C4-2B (cell line): Measurements from ENCODE around the gene DPCD.
"Not testable (repeated sequence)": the region's sequence is repeated elsewhere in the genome, so short reads cannot be mapped to it uniquely, and the experiment has no call there.

ENCODE experiments used
- H3K27ac ChIP-seq: fragments of 450-650 bp; 2 replicates; pipeline ENCODE4 v1.5.1; 2017
- ZFX ChIP-seq: fragments of 450-650 bp; IDR thresholded peaks from 2 replicates; pipeline ENCODE4 v1.6.1; 2017
- TF ChIP-seq, protein P1 (sequence below): fragments of 450-650 bp; conservative IDR thresholded peaks from 2 replicates; pipeline ENCODE4 v1.5.1; 2017; ENCODE audit warnings: mild to moderate bottlenecking

The DPCD gene

DNA sequence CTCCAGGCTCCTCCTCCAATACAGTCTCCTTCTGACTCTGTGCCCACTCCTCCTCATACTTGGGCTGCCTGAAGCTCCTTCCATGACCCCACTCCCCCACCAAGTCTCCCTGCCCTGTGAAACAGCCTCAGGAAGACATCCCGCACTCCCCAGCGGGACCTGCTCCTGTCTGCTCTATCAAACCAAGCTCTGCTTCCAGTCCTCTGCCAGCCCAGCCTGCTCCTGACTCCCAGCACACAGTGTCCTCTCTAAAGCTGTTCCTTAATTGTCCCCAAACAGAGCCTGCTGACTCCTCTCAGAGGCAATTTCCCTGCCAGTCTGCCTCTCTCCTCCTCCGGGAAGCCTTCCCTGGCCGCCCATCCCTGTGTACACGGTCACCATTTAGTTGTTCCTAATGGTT lies 9.9 kb upstream of the DPCD start:
- no peak overlapping the region for H3K27ac ChIP-seq
- no peak for TF ChIP-seq ZFX
- TF ChIP-seq, protein P1, sequence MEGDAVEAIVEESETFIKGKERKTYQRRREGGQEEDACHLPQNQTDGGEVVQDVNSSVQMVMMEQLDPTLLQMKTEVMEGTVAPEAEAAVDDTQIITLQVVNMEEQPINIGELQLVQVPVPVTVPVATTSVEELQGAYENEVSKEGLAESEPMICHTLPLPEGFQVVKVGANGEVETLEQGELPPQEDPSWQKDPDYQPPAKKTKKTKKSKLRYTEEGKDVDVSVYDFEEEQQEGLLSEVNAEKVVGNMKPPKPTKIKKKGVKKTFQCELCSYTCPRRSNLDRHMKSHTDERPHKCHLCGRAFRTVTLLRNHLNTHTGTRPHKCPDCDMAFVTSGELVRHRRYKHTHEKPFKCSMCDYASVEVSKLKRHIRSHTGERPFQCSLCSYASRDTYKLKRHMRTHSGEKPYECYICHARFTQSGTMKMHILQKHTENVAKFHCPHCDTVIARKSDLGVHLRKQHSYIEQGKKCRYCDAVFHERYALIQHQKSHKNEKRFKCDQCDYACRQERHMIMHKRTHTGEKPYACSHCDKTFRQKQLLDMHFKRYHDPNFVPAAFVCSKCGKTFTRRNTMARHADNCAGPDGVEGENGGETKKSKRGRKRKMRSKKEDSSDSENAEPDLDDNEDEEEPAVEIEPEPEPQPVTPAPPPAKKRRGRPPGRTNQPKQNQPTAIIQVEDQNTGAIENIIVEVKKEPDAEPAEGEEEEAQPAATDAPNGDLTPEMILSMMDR, result no peak

- TF ChIP-seq ZFX, result no peak
- TF ChIP-seq, protein P1, result no peak
- no peak overlapping the region for H3K27ac ChIP-seq
Measured at GRCh38 chr10:101578803-101579515, 9.2 kb upstream of the DPCD start.

DNA sequence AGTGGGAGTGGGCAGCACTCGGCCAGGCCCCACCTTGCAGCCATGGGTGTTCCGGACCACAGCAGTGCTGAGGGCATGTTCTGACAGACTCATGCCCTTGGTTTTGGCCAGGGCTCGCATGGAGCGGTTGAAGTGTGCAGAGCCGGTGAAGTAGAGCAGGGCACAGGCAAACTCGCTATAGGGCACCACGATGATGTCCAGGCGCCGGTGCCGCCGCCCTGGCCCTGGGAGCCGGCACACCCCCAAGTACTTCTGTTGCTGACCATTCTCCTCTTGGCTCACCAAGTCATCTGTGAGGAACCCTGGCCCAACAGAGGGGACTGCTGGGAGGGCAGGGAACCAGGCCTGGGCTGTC lies 8.6 kb upstream of the DPCD start:
- H3K27ac ChIP-seq, result no peak overlapping the region
- no peak for TF ChIP-seq ZFX
- TF ChIP-seq, protein P1, result no peak

- no peak overlapping the region for H3K27ac ChIP-seq
- no peak for TF ChIP-seq ZFX
- TF ChIP-seq, protein P1, result no peak
Measured at GRCh38 chr10:101580486-101581399, 7.4 kb upstream of the DPCD start.

- H3K27ac ChIP-seq, result no peak overlapping the region
- no peak for TF ChIP-seq ZFX
- TF ChIP-seq, protein P1, result no peak
Measured at GRCh38 chr10:101585841-101586240, 2.3 kb upstream of the DPCD start.

DNA sequence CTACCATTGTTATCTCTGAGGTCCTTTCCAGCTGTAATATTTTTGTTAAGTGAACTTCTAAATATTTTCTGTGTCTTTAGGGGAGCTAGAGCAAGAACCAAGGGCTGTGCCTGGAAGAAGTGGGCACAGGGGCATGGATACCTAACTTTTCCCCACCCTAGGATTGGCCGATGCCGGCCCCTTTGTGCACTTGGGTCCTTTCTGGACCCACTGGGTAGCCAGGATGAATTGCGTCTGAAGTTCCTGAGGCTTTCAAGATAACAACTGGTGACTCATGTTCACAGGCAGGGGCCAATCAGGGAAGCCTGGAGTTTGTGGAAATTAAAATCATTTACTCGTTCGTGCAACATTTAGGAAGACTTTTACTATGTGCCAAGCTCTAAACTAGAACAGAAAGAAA lies 758 bp downstream of the DPCD start:
- H3K27ac ChIP-seq, result peak overlapping the region; percentile 86; the same call in 1 of the 2 replicates
- TF ChIP-seq ZFX, result no peak
- TF ChIP-seq, protein P1, result no peak

GRCh38 chr10:101593331-101593730 lies 5.2 kb downstream of the DPCD start:
- H3K27ac ChIP-seq, result not testable (repeated sequence)
